Tibial nerve (tissue), 4 donors: ENCODE measurements around the gene HABP2. TPM values are rescaled to one million over a fixed set of nuclear protein-coding genes. Genes with fewer than 3 reads are reported as not detected.

Experiments
- DNase-seq, 2 donors: peaks; one replicate each; pipeline ENCODE4 v3.0.0-alpha.2; 2019; ENCODE audit warnings: low spot score in 2 of 2
- H3K27ac ChIP-seq, 4 donors: fragments of 200-600 bp; sonication (generic) in 3 of 4; one replicate each; pipeline ENCODE4 v1.5.1; 2017 to 2019; ENCODE audit warnings: mild to moderate bottlenecking in 1 of 4
- H3K27me3 ChIP-seq, 2 donors: fragments of 200-600 bp; sonication (generic) in 1 of 2; one replicate each; pipeline versions ENCODE4 v1.5.1 to v1.6.0; 2017 to 2019
- H3K36me3 ChIP-seq, 3 donors: fragments of 200-600 bp; sonication (generic); one replicate each; pipeline ENCODE4 v1.5.1; 2018 to 2019
- H3K4me1 ChIP-seq, 4 donors: fragments of 200-600 bp; sonication (generic) in 3 of 4; one replicate each; pipeline ENCODE4 v1.5.1; 2017 to 2019
- H3K4me3 ChIP-seq, 4 donors: fragments of 200-600 bp; sonication (generic) in 3 of 4; one replicate each; pipeline ENCODE4 v1.5.1; 2017 to 2019; ENCODE audit warnings: mild to moderate bottlenecking in 1 of 4, moderate library complexity in 1 of 4
- H3K9me3 ChIP-seq, 4 donors: fragments of 200-600 bp; sonication (generic) in 3 of 4; one replicate each; pipeline ENCODE4 v1.5.1; 2017 to 2019
- EP300 ChIP-seq, 2 donors: sonication (generic); formaldehyde crosslinking; IDR thresholded peaks; one replicate each; pipeline ENCODE4 v1.6.1; 2017; ENCODE audit warnings: antibody characterized with exemption in 2 of 2, mild to moderate bottlenecking in 1 of 2
- POLR2A ChIP-seq, 2 donors: fragments of 450-650 bp; IDR thresholded peaks; one replicate each; pipeline ENCODE4 v1.6.1; 2017; ENCODE audit warnings: antibody characterized with exemption in 2 of 2, mild to moderate bottlenecking in 2 of 2, moderate library complexity in 2 of 2
- WGBS, 2 donors: methylation state at CpG; one replicate each; pipeline ENCODE4 v1.1.5; 2018; 5-methylcytosine and 5-hydroxymethylcytosine counted together
- total RNA-seq, 4 donors: library from RNA; depleted of rRNA; stranded (reverse); fragments of >200 nt; gene quantifications; one replicate each; pipeline ENCODE4 v1.1.0, GENCODE V29; 2016
- TF ChIP-seq, protein P1 (sequence below), 5 experiments: fragments of 200-600 bp in 3 of 5; fragments of 450-650 bp in 2 of 5; sonication (generic) in 3 of 5; IDR thresholded peaks; one replicate each; pipeline ENCODE4 v1.5.1; 2016 to 2019; ENCODE audit warnings: antibody characterized with exemption in 5 of 5, mild to moderate bottlenecking in 3 of 5, moderate library complexity in 2 of 5

Gene HABP2
- total RNA-seq, 4 donors from 2014 or later: not detected

DNA sequence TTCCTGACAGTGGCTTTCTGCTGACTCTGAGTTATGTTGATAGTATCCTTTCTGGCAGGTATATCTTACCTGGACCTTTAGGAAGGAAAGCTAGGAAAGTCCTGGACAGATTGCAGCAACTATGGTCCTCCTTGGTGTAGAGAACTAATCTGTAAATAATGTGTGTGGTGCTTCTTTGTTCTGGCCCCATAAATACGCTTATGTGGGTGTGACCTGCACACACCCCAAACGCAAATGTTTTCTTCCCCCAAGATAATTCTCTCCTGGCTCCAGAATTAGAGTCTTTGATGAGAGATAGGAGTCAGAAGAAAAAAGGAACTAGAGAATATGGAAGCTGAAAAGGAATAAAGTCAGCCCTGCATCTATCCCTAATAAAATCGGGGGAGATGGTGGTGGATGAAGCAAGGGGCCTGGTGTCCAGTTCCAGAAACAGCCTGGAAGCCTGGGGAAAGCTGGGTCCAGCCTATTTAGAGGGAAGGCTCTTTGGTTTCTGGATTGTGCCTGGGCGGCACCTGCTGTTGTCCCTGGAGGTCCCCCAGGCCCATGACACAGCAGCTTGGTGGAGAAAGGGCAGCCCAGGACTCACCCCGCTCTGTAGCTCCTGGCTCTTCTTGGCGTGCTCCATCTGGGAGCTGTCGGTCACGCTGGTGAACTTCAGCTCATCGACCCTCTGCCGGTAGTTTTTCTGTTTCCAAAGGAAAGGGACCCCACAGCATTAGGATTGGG, 72.8 kb downstream of the HABP2 start:
- TF ChIP-seq, protein P1, sequence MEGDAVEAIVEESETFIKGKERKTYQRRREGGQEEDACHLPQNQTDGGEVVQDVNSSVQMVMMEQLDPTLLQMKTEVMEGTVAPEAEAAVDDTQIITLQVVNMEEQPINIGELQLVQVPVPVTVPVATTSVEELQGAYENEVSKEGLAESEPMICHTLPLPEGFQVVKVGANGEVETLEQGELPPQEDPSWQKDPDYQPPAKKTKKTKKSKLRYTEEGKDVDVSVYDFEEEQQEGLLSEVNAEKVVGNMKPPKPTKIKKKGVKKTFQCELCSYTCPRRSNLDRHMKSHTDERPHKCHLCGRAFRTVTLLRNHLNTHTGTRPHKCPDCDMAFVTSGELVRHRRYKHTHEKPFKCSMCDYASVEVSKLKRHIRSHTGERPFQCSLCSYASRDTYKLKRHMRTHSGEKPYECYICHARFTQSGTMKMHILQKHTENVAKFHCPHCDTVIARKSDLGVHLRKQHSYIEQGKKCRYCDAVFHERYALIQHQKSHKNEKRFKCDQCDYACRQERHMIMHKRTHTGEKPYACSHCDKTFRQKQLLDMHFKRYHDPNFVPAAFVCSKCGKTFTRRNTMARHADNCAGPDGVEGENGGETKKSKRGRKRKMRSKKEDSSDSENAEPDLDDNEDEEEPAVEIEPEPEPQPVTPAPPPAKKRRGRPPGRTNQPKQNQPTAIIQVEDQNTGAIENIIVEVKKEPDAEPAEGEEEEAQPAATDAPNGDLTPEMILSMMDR (IDR thresholded peaks at IDR 0.05): no peak
- TF ChIP-seq POLR2A (IDR thresholded peaks at IDR 0.05): no peak
- no peak for TF ChIP-seq EP300 (IDR thresholded peaks at IDR 0.05)
- WGBS, 2 donors: 77 to 82% methylated on average over 10 of the region's 10 CpGs

DNA sequence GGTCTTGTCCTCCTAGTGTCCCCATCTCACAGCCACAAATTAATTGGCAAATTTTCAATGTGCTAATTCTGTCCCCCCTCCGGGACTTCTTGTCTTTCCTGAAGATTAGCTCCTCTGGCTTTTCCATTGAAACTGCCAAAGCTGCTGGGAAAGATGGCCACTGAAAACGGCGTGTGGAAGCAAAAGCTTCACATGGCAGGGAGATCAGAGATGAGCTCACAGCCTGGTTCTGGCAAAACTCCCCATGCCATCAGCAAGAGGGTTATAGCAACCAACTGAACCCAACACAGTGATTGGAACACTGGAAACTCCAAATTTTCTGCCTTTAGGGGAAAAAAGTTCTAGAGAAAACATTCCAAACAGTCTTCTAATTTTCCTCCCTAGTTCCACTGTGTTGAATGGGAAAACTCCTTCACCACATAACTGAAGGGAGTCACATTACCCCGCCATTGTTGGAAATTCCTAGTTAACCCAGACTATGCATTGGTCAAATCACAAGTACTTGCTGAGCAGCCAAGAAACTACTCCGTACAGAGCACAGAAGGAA, 74.0 kb downstream of the HABP2 start:
- Histone ChIP-seq H3K4me3 (no peak overlapping the region), H3K27me3 (peaks cover 0 to 12% of the 10 kb centered on the region in 2 donors), H3K9me3 (no peaks in the 10 kb centered on the region), H3K36me3 (no peaks in the 10 kb centered on the region), H3K4me1 (no peaks in the 10 kb centered on the region), H3K27ac (no peak overlapping the region)
- TF ChIP-seq EP300 (IDR thresholded peaks at IDR 0.05) (no peak), POLR2A (IDR thresholded peaks at IDR 0.05) (no peak)
- TF ChIP-seq, protein P1 (IDR thresholded peaks at IDR 0.05): no peak
- DNase-seq: no peak
- 57 to 63% methylated on average over 5 of the region's 5 CpGs for WGBS, 2 donors

More for the DNA sequence above, 72.8 kb downstream of the HABP2 start:
- Histone ChIP-seq H3K9me3 (no peaks in the 10 kb centered on the region), H3K4me3 (no peak overlapping the region), H3K4me1 (no peaks in the 10 kb centered on the region), H3K27ac (no peak overlapping the region), H3K27me3 (peaks cover 0 to 12% of the 10 kb centered on the region in 2 donors), H3K36me3 (no peaks in the 10 kb centered on the region)
- DNase-seq: no peak

DNA sequence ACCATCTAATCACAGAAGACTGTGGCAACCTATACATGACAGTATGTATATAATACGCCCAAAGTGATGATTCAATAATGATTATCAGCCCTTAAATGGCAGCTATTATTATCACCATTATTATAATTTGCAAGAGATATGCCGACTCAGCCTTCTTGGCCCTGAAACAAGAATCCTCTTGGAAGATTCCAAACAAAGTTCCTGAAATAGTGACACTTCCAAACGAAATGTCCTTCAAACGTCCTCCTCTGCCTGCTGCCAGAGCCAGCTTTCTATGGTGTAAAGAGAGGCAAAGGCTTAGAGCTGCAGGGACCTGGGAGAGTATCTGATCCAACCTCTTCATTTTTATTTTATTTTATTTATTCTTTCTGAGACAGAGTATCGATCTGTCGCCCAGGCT, 75.0 kb downstream of the HABP2 start:
- Histone ChIP-seq H3K4me3 (no peak overlapping the region), H3K4me1 (no peaks in the 10 kb centered on the region), H3K27me3 (peaks cover 0 to 12% of the 10 kb centered on the region in 2 donors), H3K27ac (no peak overlapping the region), H3K9me3 (no peaks in the 10 kb centered on the region), H3K36me3 (no peaks in the 10 kb centered on the region)
- DNase-seq: no peak
- WGBS, 2 donors: 53 to 60% methylated on average over 6 of the region's 6 CpGs
- TF ChIP-seq POLR2A (IDR thresholded peaks at IDR 0.05): no peak
- TF ChIP-seq, protein P1 (IDR thresholded peaks at IDR 0.05): no peak
- no peak for TF ChIP-seq EP300 (IDR thresholded peaks at IDR 0.05)

DNA sequence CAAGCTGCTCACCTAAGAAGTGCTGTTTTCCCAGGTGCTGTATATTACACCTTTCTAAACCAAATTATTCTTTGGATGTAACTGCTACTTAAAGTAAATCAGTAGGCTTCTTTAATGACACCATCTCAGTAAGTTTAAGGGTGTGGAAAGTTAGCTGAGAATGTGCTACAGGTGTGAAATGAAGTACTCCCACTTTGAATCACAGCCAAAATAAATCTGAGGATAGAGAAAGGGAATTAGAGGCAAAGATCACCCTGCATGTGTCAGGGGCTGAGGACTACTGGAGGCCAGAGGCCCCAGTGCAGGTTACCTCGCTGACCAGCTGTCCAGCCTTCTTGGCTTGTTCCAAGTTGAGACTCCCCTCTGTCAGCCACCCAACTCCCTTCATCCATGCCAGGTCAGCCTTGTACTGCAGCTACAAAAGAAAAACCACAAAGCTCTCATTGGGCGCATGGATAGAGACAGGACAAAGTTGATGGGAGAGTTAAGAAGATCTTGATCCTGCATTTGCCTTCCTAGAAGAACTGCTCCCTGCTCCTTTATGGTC, 75.8 kb downstream of the HABP2 start:
- Histone ChIP-seq H3K27ac (no peak overlapping the region), H3K36me3 (no peaks in the 10 kb centered on the region)
- WGBS, 2 donors: 81 to 94% methylated on average over 2 of the region's 2 CpGs

More for the DNA sequence above, 75.8 kb downstream of the HABP2 start:
- Histone ChIP-seq H3K27me3 (peaks cover 0 to 12% of the 10 kb centered on the region in 2 donors), H3K4me3 (no peak overlapping the region), H3K9me3 (no peaks in the 10 kb centered on the region), H3K4me1 (no peaks in the 10 kb centered on the region)
- TF ChIP-seq POLR2A (IDR thresholded peaks at IDR 0.05) (no peak), EP300 (IDR thresholded peaks at IDR 0.05) (no peak)
- TF ChIP-seq, protein P1 (IDR thresholded peaks at IDR 0.05): no peak
- DNase-seq: no peak
